GM12891 (cell line): Measurements from ENCODE around the gene ABCA1.

Experiments used
- SPI1 ChIP-seq: IDR thresholded peaks from 2 replicates; pipeline ENCODE4 v1.6.1; 2011; ENCODE audit warnings: low read depth, low read length, control low read depth
- TAF1 ChIP-seq: IDR thresholded peaks from 2 replicates; pipeline ENCODE4 v1.6.1; 2011; ENCODE audit warnings: low read depth, low read length, control low read depth

DNA sequence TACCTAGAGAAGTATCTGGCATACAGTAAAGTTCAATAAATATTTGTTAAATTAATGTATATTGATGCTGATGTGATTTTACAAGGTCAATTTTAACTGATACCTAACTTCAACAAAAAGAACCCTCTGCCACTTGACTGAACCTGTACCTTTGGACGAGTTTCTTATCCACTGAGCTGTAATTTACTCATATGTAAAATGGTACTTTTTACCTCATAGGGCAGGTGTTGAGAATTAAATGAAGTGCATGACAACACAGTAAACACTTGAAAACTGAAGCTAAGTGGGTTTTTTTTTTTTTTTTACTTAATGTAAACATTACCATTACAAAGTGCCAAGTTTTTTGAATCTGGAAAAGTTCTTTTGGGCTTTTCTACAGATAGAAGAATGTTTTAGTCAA lies 148.6 kb downstream of the ABCA1 start:
- TF ChIP-seq TAF1 (no peak), SPI1 (no peak)
